ENCODE data around the gene BAIAP2.

The BAIAP2 gene

GRCh38 chr17:81124377-81124776 is 89.4 kb downstream of the BAIAP2 start:
- no peak for DNase-seq (ENCODE audit: low read depth, low spot score)

GRCh38 chr17:81125573-81126081 is 90.7 kb downstream of the BAIAP2 start:
- no peak for DNase-seq (ENCODE audit: low read depth, low spot score)

- DNase-seq (ENCODE audit: low read depth, low spot score): no peak
Measured at GRCh38 chr17:81126281-81127132, 91.6 kb downstream of the BAIAP2 start.

- DNase-seq (ENCODE audit: low read depth, low spot score): no peak
Measured at GRCh38 chr17:81127133-81127455, 92.1 kb downstream of the BAIAP2 start.

GRCh38 chr17:81127526-81128177 is 92.7 kb downstream of the BAIAP2 start:
- no peak for DNase-seq (ENCODE audit: low read depth, low spot score)

GRCh38 chr17:81128338-81128737 is 93.4 kb downstream of the BAIAP2 start:
- DNase-seq (ENCODE audit: low read depth, low spot score): no peak

- DNase-seq (ENCODE audit: low read depth, low spot score): no peak
Measured at GRCh38 chr17:81128774-81129173, 93.8 kb downstream of the BAIAP2 start.

- no peak for DNase-seq (ENCODE audit: low read depth, low spot score)
Measured at GRCh38 chr17:81129289-81129688, 94.3 kb downstream of the BAIAP2 start.

- no peak for DNase-seq (ENCODE audit: low read depth, low spot score)
Measured at GRCh38 chr17:81129711-81130367, 94.9 kb downstream of the BAIAP2 start.

GRCh38 chr17:81130385-81131361 is 95.7 kb downstream of the BAIAP2 start:
- no peak for DNase-seq (ENCODE audit: low read depth, low spot score)

GRCh38 chr17:81131486-81132196 is 96.7 kb downstream of the BAIAP2 start:
- DNase-seq (ENCODE audit: low read depth, low spot score): no peak

- DNase-seq (ENCODE audit: low read depth, low spot score): no peak
Measured at GRCh38 chr17:81132197-81132540, 97.2 kb downstream of the BAIAP2 start.

GRCh38 chr17:81132770-81133723 is 98.1 kb downstream of the BAIAP2 start:
- DNase-seq (ENCODE audit: low read depth, low spot score): no peak

GRCh38 chr17:81134064-81134781 is 99.3 kb downstream of the BAIAP2 start:
- no peak for DNase-seq (ENCODE audit: low read depth, low spot score)

- no peak for DNase-seq (ENCODE audit: low read depth, low spot score)
Measured at GRCh38 chr17:81135505-81136278, 100.7 kb downstream of the BAIAP2 start.

GRCh38 chr17:81136366-81136765 is 101.4 kb downstream of the BAIAP2 start:
- DNase-seq (ENCODE audit: low read depth, low spot score): no peak

GRCh38 chr17:81137248-81137647 is 102.3 kb downstream of the BAIAP2 start:
- no peak for DNase-seq (ENCODE audit: low read depth, low spot score)

- DNase-seq (ENCODE audit: low read depth, low spot score): no peak
Measured at GRCh38 chr17:81138083-81138482, 103.1 kb downstream of the BAIAP2 start.

Data from smooth muscle cell of the brain vasculature (primary cell).